ENCODE measurements around the gene ORC3. TPM values are rescaled to one million over a fixed set of nuclear protein-coding genes. Genes with fewer than 3 reads are reported as not detected.
"Not testable (repeated sequence)": the region's sequence is repeated elsewhere in the genome, so short reads cannot be mapped to it uniquely, and the experiment has no call there.

Gene ORC3
- polyA plus RNA-seq, 3 donors, result 41.0 to 46.0 (median 42.5) TPM

DNA sequence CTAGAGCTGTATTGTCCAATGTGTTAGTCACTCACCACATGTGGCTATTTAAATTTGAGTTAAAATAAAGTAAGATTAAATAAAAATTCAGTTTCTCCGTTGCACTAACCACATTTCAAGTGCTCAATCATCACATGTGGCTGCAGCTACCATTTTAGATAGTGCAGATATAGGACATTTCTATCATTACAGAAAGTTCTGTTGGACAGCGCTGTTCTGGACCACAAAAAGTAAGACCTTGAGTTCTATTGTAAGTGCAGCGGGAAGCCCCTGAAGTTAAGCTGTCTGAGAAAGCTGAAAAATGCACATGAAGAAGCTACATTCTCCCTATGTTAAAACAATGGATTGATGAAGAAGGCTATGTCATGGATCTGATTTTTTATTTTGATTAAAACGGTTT, 1.1 kb downstream of the ORC3 start:
- no peak for DNase-seq (ENCODE audit: low read depth in 3 of 3, low spot score in 2 of 3)

GRCh38 chr6:87600576-87600975, 10.6 kb downstream of the ORC3 start:
- no peak for DNase-seq (ENCODE audit: low read depth in 3 of 3, low spot score in 2 of 3)

DNA sequence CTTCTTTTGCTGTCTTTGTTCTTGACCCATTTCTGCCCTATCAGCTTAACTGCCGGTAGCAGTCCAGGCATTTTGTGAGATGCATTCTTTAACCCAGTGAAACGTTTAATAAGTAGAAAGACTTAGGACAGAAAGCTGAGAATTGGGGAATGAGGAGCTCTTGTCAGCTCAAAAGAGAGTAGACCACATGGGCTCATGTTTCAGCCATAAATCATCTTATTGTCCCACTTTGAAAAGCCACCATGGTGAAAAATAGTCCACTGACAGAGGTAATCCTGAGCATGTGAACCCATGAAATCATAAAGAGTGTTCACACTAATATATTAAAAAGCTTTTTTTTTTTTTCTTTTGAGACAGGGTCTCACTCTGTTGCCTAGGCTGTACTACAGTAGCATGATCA, 16.3 kb downstream of the ORC3 start:
- DNase-seq (ENCODE audit: low read depth in 3 of 3, low spot score in 2 of 3), result no peak

GRCh38 chr6:87608802-87609201, 18.9 kb downstream of the ORC3 start:
- DNase-seq (ENCODE audit: low read depth in 3 of 3, low spot score in 2 of 3), result no peak

GRCh38 chr6:87613018-87613417, 23.1 kb downstream of the ORC3 start:
- not testable (repeated sequence) for DNase-seq (ENCODE audit: low read depth in 3 of 3, low spot score in 2 of 3)

GRCh38 chr6:87617405-87617804, 27.5 kb downstream of the ORC3 start:
- no peak for DNase-seq (ENCODE audit: low read depth in 3 of 3, low spot score in 2 of 3)

GRCh38 chr6:87618531-87618930, 28.6 kb downstream of the ORC3 start:
- no peak for DNase-seq (ENCODE audit: low read depth in 3 of 3, low spot score in 2 of 3)

- DNase-seq (ENCODE audit: low read depth in 3 of 3, low spot score in 2 of 3), result no peak
Observed at GRCh38 chr6:87623248-87623647, 33.3 kb downstream of the ORC3 start.

DNA sequence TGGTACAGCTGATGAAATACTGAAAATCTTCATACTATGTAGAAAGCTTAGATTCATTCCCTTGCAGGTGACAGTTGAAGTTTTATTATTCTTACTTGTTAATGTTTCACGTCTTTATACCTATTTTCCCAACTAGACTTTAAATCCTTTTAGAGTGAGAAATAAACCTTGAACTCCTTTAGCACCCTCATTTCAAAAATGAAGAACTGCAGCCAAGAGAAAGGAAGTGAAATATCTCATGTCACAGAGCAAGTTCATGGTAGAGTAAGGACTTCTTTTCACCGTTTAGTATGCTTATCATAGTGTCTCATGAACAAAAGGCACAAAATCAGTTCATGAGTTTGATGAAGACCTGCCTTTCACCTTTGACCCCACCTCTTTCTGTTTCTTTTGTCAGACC, 38.5 kb downstream of the ORC3 start:
- no peak for DNase-seq (ENCODE audit: low read depth in 3 of 3, low spot score in 2 of 3)

DNA sequence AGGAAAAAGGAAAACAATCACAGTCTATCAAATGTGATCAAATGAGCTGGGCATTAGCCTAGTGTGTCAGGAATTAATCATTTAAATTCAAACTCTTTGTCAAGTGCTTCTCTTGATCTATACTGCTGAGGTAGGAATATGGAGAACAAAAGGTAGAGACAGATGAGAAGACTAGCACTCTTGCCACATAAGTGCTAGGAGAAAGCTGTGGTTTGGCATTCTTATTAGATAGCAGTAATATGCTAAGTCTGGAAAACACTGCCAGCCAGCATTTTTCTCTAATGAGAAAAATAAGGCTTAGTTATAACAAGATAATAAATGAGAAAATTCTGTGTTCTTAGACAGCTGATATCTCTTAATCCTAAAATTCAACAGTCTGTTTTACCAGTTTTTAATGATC, 38.9 kb downstream of the ORC3 start:
- DNase-seq (ENCODE audit: low read depth in 3 of 3, low spot score in 2 of 3), result no peak

GRCh38 chr6:87630746-87631145, 40.8 kb downstream of the ORC3 start:
- DNase-seq (ENCODE audit: low read depth in 3 of 3, low spot score in 2 of 3), result no peak

DNA sequence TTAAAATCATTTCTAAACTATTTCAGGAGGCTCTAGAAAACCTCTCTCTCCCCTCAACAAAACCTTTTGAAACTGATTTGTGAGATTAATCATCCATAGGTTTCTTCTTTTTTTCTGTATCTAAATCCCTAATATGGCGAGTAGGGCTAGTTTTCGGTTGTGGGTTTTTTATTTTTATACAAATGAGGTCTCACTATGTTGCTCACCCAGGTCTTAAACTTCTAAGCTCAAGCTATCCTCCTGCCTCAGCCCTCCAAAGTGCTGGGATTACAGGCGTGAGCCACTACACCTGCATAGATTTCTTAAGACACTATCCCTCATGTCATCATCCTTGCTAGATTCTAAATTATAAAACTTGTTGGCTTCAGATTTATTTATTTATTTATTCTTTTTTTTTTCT, 43.9 kb downstream of the ORC3 start:
- DNase-seq (ENCODE audit: low read depth in 3 of 3, low spot score in 2 of 3), result no peak

GRCh38 chr6:87636315-87636714, 46.4 kb downstream of the ORC3 start:
- no peak for DNase-seq (ENCODE audit: low read depth in 3 of 3, low spot score in 2 of 3)

GRCh38 chr6:87637106-87637505, 47.2 kb downstream of the ORC3 start:
- no peak for DNase-seq (ENCODE audit: low read depth in 3 of 3, low spot score in 2 of 3)

- DNase-seq (ENCODE audit: low read depth in 3 of 3, low spot score in 2 of 3), result no peak
Observed at GRCh38 chr6:87639373-87639772, 49.4 kb downstream of the ORC3 start.

DNA sequence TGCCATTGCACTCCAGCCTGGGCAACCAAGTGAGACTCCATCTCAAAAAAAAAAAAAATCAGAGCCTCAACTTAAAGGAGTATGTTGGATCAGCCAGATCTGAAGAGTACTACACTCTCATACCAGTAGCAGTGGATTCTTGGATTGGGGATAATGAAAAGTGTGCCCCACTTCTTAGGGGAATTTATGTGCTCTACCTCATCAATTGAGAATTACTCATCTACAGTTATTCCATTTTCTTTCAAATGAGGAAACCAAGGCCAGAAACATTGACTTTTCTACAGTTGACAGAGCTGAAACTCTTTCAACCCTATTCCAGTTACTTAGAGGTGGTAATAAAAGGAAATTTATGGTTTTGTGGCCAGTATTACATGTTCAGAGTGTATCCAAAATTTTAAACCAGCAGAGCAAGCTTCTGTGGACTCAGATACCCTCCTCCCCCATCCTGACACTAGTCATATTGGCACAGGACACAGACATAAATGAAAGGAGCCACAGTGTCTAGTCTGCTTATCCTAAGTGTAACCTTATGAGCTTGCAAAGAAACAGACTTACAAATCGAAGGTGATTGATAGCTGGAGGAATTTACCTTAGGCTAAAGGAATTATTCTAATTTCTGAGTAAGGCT, 51.2 kb downstream of the ORC3 start:
- DNase-seq (ENCODE audit: low read depth in 3 of 3, low spot score in 2 of 3), result no peak

- no peak for DNase-seq (ENCODE audit: low read depth in 3 of 3, low spot score in 2 of 3)
Observed at GRCh38 chr6:87645080-87645479, 55.1 kb downstream of the ORC3 start.

DNA sequence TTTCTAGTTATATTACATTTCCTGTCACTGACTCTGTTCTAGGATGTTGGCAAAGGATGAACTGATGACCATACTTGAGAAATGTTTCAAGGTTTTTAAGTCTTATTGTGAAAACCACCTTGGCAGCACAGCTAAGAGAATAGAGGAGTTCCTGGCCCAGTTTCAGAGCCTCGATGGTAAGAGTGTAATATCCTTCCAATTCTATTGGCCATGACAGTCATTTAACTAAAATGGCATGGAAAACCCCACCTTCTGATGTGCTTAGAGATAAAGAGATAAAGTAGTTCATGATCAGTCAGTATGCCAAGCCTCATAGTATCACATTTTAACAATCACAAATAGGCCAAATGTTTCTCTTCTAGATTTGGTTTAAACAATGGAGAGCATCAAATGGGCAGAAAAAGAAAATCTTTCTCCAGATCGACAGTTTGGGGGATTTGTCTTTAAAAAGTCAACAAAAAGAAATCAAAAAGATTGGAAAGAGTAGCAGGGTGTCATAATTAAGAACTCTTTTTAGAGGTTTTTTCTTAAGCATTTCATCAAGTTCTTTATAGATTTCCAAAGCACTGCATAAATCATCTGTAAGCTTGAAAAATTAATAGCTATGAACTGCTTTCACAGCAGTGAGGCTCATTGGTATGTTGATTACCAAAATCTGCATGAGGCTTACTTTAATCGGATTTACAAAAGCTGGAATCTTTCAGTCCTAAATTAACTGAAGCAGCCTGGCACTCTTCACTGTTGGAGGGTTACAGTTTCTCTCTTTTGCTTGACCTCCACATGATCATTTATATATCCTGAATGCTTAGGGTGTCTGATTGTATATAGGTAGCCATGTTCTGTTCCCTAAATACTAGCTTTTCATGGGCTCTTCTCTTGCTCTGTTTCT, 63.4 kb downstream of the ORC3 start:
- DNase-seq (ENCODE audit: low read depth in 3 of 3, low spot score in 2 of 3), result no peak

DNA sequence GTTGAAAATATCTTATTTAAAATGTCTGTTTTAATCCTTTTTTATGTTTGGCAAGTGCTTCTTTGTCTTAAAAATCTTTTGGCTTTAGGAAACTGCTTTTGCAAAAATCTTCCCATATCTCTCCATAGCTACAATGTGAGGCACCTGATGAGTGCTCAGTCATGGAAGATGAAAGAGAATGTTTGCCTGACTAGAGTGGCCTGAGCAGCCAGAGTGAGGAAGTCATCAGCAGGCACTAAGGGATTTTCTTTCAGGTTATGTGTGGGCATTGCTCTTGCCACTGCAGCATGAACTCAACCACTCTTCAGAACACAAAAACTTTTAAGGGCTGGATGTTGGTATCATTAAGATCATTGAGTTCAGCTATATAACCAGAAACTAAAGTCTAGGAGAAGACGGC, 64.2 kb downstream of the ORC3 start:
- no peak for DNase-seq (ENCODE audit: low read depth in 3 of 3, low spot score in 2 of 3)

DNA sequence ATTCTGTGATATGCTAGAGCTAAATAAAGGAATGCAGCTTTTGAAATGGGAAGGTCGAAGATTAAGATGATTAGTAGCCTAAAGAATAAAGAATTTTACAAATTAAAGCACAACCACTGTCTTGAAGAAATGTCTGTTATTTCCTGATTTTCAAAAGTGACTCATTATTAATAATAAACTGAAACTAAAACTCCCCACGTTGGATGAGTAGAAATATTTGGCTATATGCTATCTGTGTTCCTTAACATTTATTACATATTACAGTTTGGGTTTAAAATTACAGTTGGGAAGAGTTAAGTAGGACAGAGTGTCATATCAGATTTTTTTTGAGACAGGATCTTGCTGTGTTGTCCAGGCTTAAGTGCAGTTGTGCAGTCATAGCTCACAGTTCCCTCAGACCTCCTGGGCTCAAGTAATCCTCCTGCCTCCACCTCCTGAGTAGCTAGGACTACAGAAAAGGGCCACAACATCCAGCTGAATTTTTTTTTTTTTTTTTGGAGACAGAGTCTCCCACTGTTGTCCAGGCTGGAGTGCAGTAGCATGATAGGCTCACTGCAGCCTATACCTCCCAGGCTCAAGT, 65.0 kb downstream of the ORC3 start:
- no peak for DNase-seq (ENCODE audit: low read depth in 3 of 3, low spot score in 2 of 3)

GRCh38 chr6:87655824-87656223, 65.9 kb downstream of the ORC3 start:
- DNase-seq (ENCODE audit: low read depth in 3 of 3, low spot score in 2 of 3), result no peak

DNA sequence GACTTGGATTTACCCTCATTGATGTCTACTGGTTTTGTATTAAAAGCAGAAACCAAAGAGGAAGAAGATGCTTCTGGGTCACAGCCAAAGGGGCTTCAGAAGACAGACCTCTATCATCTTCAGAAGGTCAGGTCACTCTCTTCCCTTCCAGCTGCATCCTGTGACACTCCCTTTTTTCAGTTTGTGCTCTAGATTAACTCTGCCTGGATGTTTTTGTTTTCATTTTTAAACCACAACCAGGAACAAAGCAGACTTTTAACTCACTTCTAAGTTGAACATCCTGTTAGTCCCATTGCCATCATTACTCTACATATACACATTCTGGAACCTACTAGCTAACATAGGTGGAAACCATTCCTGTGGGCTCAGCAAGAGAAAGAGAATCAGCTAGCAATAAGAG, 66.9 kb downstream of the ORC3 start:
- DNase-seq (ENCODE audit: low read depth in 3 of 3, low spot score in 2 of 3), result no peak

Data from right renal cortex interstitium (tissue), 3 donors.